Left ventricle myocardium inferior (tissue), 1 donor: Measurements from ENCODE around the gene MYH14. TPM values are rescaled to one million over a fixed set of nuclear protein-coding genes. Genes with fewer than 3 reads are reported as not detected.

ENCODE experiments used
- DNase-seq: peaks from one replicate; pipeline ENCODE4 v3.0.0-alpha.2; 2020
- H3K27ac ChIP-seq: fragments of 200-600 bp; replicated peaks from 2 replicates; pipeline ENCODE4 v1.8.0; 2021
- H3K27me3 ChIP-seq: fragments of 200-600 bp; 2 replicates; pipeline ENCODE4 v1.8.0; 2021; ENCODE audit warnings: low read depth
- H3K36me3 ChIP-seq: fragments of 200-600 bp; 2 replicates; pipeline ENCODE4 v1.8.0; 2021
- H3K4me1 ChIP-seq: fragments of 200-600 bp; 2 replicates; pipeline ENCODE4 v1.8.0; 2021
- H3K4me3 ChIP-seq: fragments of 200-600 bp; 2 replicates; pipeline ENCODE4 v1.8.0; 2021; ENCODE audit warnings: mild to moderate bottlenecking, moderate library complexity
- H3K9me3 ChIP-seq: fragments of 200-600 bp; replicated peaks from 2 replicates; pipeline ENCODE4 v1.8.0; 2021
- intact Hi-C: fragments of 100-400 bp; cut with micrococcal nuclease; formaldehyde crosslinking; loops from one replicate; pipeline ENCODE4 v1.11.0; 2022
- total RNA-seq: library from RNA; stranded (reverse); fragmentation: NEBNext Ultra II Directional; extraction: Animal tissue kit (Norgen Biotek cat#: 25700); gene quantifications from one replicate; pipeline ENCODE4 v1.2.1, GENCODE V29; 2021
- TF ChIP-seq, protein P1 (sequence below): fragments of 200-600 bp; IDR thresholded peaks from 2 replicates; pipeline ENCODE4 v1.8.0; 2021; ENCODE audit warnings: antibody characterized with exemption, mild to moderate bottlenecking, borderline replicate concordance
- donor health status: DM: no; HTN: yes; CAD: no; lungs with severe emphysema.

Gene MYH14
- total RNA-seq, 1 donor from 2014 or later, result 115 TPM

DNA sequence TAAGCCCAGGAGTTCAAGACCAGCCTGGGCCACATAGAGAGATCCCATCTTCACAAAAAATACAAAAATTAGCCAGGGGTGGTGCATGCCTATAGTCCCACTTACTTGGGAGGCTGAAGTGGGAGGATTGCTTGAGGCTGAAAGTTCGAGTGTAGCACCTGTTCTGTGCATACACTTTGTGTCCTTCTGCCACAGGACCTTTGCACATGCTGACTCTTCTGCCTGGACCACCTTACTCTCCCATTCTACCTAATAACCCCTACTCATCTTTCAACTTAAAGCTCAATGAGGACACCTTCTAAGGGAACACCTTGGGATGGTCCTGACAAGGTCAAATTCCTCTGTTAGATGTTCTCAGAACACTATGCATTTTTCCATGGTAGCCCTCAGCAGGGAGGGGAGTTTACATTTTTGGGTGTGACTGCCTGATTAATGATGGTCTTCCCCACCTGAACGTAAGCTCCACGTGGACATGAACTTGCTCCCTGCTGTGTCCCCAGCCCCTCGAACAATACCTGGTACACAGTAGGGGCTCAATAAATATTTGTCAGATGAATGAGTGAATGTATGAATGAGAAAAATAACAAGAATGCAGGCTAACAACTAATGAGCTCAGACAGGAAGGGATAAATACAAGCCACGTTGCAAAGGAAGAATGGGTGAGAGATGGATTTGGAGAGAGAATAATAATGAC, 29.2 kb upstream of the MYH14 start:
- no peaks in the 10 kb centered on the region for H3K9me3 ChIP-seq
- no peak overlapping the region for H3K4me3 ChIP-seq
- H3K4me1 ChIP-seq, result no peaks in the 10 kb centered on the region
- no peak overlapping the region for H3K27ac ChIP-seq
- peaks cover 2% of the 10 kb centered on the region for H3K27me3 ChIP-seq
- TF ChIP-seq, protein P1, sequence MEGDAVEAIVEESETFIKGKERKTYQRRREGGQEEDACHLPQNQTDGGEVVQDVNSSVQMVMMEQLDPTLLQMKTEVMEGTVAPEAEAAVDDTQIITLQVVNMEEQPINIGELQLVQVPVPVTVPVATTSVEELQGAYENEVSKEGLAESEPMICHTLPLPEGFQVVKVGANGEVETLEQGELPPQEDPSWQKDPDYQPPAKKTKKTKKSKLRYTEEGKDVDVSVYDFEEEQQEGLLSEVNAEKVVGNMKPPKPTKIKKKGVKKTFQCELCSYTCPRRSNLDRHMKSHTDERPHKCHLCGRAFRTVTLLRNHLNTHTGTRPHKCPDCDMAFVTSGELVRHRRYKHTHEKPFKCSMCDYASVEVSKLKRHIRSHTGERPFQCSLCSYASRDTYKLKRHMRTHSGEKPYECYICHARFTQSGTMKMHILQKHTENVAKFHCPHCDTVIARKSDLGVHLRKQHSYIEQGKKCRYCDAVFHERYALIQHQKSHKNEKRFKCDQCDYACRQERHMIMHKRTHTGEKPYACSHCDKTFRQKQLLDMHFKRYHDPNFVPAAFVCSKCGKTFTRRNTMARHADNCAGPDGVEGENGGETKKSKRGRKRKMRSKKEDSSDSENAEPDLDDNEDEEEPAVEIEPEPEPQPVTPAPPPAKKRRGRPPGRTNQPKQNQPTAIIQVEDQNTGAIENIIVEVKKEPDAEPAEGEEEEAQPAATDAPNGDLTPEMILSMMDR, result no peak
- intact Hi-C loops, result no loop called here
- no peaks in the 10 kb centered on the region for H3K36me3 ChIP-seq
- DNase-seq, result no peak

DNA sequence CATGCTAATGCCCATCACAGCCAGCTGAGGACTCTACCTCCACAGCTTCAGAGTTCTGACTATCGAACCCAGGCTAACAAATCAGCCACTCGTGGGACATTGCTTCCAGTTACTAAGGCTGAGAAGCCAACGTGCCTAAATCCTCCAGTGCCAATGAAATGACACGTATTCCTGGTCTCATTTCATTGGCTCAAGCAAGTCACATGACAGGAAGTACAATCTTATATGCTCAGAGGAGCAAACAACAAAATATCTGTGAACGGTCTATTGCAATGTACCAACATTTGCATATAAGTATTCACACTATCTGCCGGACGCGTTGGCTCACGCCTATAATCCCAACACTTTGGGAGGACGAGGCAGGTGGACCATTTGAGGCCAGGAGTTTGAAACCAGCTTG, 27.5 kb upstream of the MYH14 start:
- TF ChIP-seq, protein P1, result no peak
- Histone ChIP-seq H3K36me3 (no peaks in the 10 kb centered on the region), H3K4me3 (no peak overlapping the region), H3K9me3 (no peaks in the 10 kb centered on the region), H3K27me3 (no peaks in the 10 kb centered on the region), H3K27ac (no peak overlapping the region), H3K4me1 (no peaks in the 10 kb centered on the region)
- intact Hi-C loops, result no loop called here
- no peak for DNase-seq

DNA sequence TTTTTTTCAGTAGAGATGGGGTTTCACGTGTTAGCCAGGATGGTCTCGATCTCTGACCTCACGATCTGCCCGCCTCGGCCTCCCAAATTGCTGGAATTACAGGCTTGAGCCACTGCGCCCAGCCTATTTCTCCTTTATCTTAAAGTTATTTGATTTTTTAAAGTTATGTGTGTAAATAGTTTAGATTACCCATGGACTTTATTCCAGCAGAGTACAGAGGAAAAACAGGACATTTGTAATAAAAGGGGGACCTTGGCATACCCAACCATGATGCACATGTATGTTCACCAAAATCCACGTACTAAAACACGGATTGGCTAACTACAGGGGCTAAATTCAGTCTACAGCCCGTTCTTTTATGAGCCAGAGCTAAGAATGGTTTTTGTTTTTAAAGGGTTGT, 26.6 kb upstream of the MYH14 start:
- H3K4me1 ChIP-seq, result no peaks in the 10 kb centered on the region
- no peak for DNase-seq
- H3K27ac ChIP-seq, result no peak overlapping the region
- H3K9me3 ChIP-seq, result no peaks in the 10 kb centered on the region
- intact Hi-C loops, result no loop called here
- no peaks in the 10 kb centered on the region for H3K27me3 ChIP-seq
- H3K4me3 ChIP-seq, result no peak overlapping the region
- TF ChIP-seq, protein P1, result no peak
- no peaks in the 10 kb centered on the region for H3K36me3 ChIP-seq

DNA sequence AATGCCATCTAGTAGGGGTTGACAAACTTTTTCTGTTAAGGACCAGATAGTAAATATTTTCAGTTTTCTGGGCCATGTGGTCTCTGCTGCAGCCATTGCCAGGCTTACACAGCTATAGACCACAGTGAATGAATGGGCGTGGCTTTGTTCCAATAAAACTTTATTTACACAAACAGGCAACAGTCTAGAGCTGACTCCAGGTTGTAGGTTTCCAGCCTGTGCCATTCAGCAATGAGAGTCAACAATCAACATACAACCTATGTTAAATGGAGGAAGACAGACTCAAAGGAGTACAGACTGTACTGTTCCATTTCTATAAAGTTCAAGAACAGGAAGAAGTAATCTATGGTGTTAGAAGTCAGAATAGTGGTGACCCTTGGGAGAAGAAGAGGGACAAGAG, 25.1 kb upstream of the MYH14 start:
- intact Hi-C loops, result no loop called here
- TF ChIP-seq, protein P1, result no peak
- no peaks in the 10 kb centered on the region for H3K36me3 ChIP-seq
- no peak overlapping the region for H3K4me3 ChIP-seq
- H3K27me3 ChIP-seq, result no peaks in the 10 kb centered on the region
- no peak for DNase-seq
- no peaks in the 10 kb centered on the region for H3K9me3 ChIP-seq
- H3K27ac ChIP-seq, result no peak overlapping the region
- H3K4me1 ChIP-seq, result no peaks in the 10 kb centered on the region

DNA sequence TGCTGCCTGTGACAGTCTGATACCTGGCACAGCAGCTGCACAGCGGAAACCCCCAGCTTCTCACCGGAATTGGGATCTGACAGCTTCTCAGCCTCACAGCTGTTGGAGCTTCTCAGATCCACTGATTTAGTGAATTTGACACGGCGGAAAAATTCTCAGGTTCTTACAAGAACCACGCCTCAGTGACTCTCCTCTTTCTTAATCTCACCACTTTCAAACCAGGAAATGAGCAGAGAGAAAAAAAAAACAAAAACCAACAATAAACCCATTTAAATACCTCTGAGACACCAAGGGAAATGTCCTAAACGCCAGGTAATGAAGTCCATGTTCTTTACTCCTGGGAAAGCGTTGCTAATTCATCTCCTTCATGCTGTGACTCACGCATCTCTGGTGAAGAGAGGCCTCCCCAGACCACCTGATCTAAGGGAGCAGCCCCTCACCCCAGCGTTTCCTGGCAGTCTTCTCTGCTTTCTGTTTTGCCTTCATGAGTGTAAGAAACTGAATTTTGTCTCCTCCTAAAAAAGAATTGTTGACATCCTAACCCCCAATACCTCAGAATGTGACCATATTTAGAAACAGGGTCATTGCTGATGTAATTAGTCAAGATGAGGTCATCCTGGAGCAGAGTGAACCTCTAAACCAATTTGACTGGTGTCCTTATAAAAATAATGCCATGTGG, 24.4 kb upstream of the MYH14 start:
- DNase-seq, result no peak
- Histone ChIP-seq H3K36me3 (no peaks in the 10 kb centered on the region), H3K4me3 (no peak overlapping the region), H3K9me3 (no peaks in the 10 kb centered on the region), H3K4me1 (no peaks in the 10 kb centered on the region), H3K27me3 (no peaks in the 10 kb centered on the region), H3K27ac (no peak overlapping the region)
- TF ChIP-seq, protein P1, result no peak
- intact Hi-C loops, result no loop called here
